ENCODE results near the gene SMYD3. TPM values are rescaled to one million over a fixed set of nuclear protein-coding genes. Genes with fewer than 3 reads are reported as not detected.
A peak's percentile ranks its signal among the peaks of the same experiment; 100 is the strongest.

SMYD3 gene
- total and polyA plus RNA-seq, 9 of the 15 experiments (the other 6 are each of a cell fraction or from before 2014, with no cell fraction given), result 128 to 440 (median 197) TPM

DNA sequence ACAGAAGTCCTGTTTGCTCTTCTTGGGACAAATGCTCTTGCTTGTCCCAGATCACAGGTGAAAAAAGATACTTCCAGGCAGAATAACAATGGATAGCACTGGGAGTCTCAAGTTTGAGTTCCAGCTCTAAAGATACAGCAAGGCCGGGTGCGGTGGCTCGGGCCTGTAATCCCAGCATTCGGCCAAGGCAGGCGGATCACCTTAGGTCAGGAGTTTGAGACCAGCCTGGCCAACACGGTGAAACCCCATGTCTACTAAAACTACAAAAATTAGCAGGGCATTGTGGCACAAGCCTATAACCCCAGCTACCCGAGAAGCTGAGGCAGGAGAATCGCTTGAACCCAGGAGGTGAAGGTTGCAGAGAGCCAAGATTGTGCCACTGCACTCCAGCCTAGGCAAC lies 337.6 kb downstream of the SMYD3 start (continued):
- TF ChIP-seq NR4A1 (CRISPR knock-in tag; IDR thresholded peaks at IDR 0.05) (0 out of 2 replicates have a peak, but pooled peaks have one; percentile 71), NR4A1 (tag; IDR thresholded peaks at IDR 0.05) (peak; percentile 92), MECOM (CRISPR knock-in tag; IDR thresholded peaks at IDR 0.05) (0 out of 2 replicates have a peak, but pooled peaks have one; percentile 30), JUNB (CRISPR knock-in tag; conservative IDR thresholded peaks at IDR 0.05) (no peak), ZNF311 (CRISPR knock-in tag; IDR thresholded peaks at IDR 0.05) (peak; percentile 74; the same call in 1 of the 2 replicates), MTA1 (IDR thresholded peaks at IDR 0.05; ENCODE audit: borderline replicate concordance) (0 out of 2 replicates have a peak, but pooled peaks have one; percentile 17), GABPA (tag; conservative IDR thresholded peaks at IDR 0.05; ENCODE audit: low read depth) (0 out of 2 replicates have a peak, but pooled peaks have one; percentile 16), BCL6 (CRISPR knock-in tag; IDR thresholded peaks at IDR 0.05) (no peak), HCFC1 (IDR thresholded peaks at IDR 0.05; ENCODE audit: low read depth, low read length) (no peak), KAT2B (IDR thresholded peaks at IDR 0.05; ENCODE audit: low read depth, low read length) (no peak), ZNF165 (CRISPR knock-in tag; IDR thresholded peaks at IDR 0.05; ENCODE audit: borderline replicate concordance) (peak; percentile 51; the same call in 1 of the 2 replicates), ZBTB49 (CRISPR knock-in tag; IDR thresholded peaks at IDR 0.05; ENCODE audit: borderline replicate concordance) (no peak), ERF (CRISPR knock-in tag; IDR thresholded peaks at IDR 0.05) (0 out of 2 replicates have a peak, but pooled peaks have one; percentile 70), ATF1 (CRISPR knock-in tag; IDR thresholded peaks at IDR 0.05) (no peak), ATF1 (tag; IDR thresholded peaks at IDR 0.05) (no peak; the same call in 1 of the 2 replicates), ZNF57 (CRISPR knock-in tag; IDR thresholded peaks at IDR 0.05) (no peak), L3MBTL2 (IDR thresholded peaks at IDR 0.05) (peak; percentile 57)
- TF ChIP-seq, protein P1, sequence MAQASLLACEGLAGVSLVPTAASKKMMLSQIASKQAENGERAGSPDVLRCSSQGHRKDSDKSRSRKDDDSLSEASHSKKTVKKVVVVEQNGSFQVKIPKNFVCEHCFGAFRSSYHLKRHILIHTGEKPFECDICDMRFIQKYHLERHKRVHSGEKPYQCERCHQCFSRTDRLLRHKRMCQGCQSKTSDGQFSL (CRISPR knock-in tag; IDR thresholded peaks at IDR 0.05), result no peak
- TF ChIP-seq, protein P1 (tag; IDR thresholded peaks at IDR 0.05), result no peak; a peak in 1 of 4 replicates
- TF ChIP-seq, protein P2, sequence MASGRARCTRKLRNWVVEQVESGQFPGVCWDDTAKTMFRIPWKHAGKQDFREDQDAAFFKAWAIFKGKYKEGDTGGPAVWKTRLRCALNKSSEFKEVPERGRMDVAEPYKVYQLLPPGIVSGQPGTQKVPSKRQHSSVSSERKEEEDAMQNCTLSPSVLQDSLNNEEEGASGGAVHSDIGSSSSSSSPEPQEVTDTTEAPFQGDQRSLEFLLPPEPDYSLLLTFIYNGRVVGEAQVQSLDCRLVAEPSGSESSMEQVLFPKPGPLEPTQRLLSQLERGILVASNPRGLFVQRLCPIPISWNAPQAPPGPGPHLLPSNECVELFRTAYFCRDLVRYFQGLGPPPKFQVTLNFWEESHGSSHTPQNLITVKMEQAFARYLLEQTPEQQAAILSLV (tag; IDR thresholded peaks at IDR 0.05), result peak; percentile 63; the same call in 1 of the 2 replicates
- TF ChIP-seq, protein P3, sequence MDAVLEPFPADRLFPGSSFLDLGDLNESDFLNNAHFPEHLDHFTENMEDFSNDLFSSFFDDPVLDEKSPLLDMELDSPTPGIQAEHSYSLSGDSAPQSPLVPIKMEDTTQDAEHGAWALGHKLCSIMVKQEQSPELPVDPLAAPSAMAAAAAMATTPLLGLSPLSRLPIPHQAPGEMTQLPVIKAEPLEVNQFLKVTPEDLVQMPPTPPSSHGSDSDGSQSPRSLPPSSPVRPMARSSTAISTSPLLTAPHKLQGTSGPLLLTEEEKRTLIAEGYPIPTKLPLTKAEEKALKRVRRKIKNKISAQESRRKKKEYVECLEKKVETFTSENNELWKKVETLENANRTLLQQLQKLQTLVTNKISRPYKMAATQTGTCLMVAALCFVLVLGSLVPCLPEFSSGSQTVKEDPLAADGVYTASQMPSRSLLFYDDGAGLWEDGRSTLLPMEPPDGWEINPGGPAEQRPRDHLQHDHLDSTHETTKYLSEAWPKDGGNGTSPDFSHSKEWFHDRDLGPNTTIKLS (IDR thresholded peaks at IDR 0.05; ENCODE audit: borderline replicate concordance, low read depth), result peak; percentile 27; the same call in 1 of the 2 replicates

All from K562 (cell line).